GM12878 (cell line): ENCODE measurements around the gene LMO3. TPM values are rescaled to one million over a fixed set of nuclear protein-coding genes. Genes with fewer than 3 reads are reported as not detected.
A peak's percentile ranks its signal among the peaks of the same experiment; 100 is the strongest.

Experiments
- ATAC-seq: fragments of 200-7000 bp; cut with Tn5 transposase; 3 replicates; pipeline ENCODE4 v1.9.1; 2020; ENCODE audit warnings: mild to moderate bottlenecking, moderate library complexity
- BruUV-seq: library from RNA; stranded (reverse); fragments of 400-500 nt; replicated peaks from 2 replicates; lab custom pipeline; 2021; lab: Mats Ljungman, UMichigan
- CTCF ChIA-PET: fragments of 300-600 bp; sonication (Branson Sonifier 250); formaldehyde crosslinking; extraction: SDS; loops from one replicate; lab custom pipeline; 2021; ENCODE audit warnings: inconsistent platforms; lab: Yijun Ruan, JAX
- POLR2A ChIA-PET: fragments of 350-600 bp; formaldehyde crosslinking; extraction: SDS; loops from one replicate; lab custom pipeline; 2021; ENCODE audit warnings: inconsistent platforms; lab: Charles Lee
- RAD21 ChIA-PET: fragments of 300-600 bp; sonication (Branson Sonifier 250); formaldehyde crosslinking; loops from one replicate; lab custom pipeline; 2023; ENCODE audit warnings: antibody characterized with exemption; ENCODE audit not compliant: unreplicated experiment; lab: Charles Lee
- SMC1A ChIA-PET: fragments of 300-600 bp; sonication (Branson Sonifier 250); formaldehyde crosslinking; loops from one replicate; lab custom pipeline; 2023; ENCODE audit not compliant: unreplicated experiment, uncharacterized antibody; lab: Charles Lee
- DNase-seq: peaks from one replicate; pipeline ENCODE4 v3.0.0-alpha.2; 2011; ENCODE audit warnings: low read depth, low spot score
- FAIRE-seq: peaks from 3 replicates; lab custom pipeline; 2011; peaks lifted over from hg19 to GRCh38; lab: Jason Lieb, UNC
- H2AFZ ChIP-seq: 2 replicates; pipeline ENCODE4 v1.6.0; 2011; ENCODE audit warnings: low read depth, low read length, control low read depth; ENCODE audit not compliant: control insufficient read depth
- H3K27ac ChIP-seq: 2 replicates; pipeline ENCODE4 v1.5.1; 2011; ENCODE audit warnings: control low read depth; ENCODE audit not compliant: control insufficient read depth, insufficient read depth
- H3K27me3 ChIP-seq, 2 experiments: replicated peaks in 1 of 2; 2 replicates each; pipeline versions ENCODE4 v1.6.0 to v1.6.1; 2011; ENCODE audit warnings: low read length in 1 of 2; ENCODE audit not compliant: control insufficient read depth in 2 of 2, insufficient read depth in 2 of 2
- H3K36me3 ChIP-seq, 2 experiments: 2 replicates each; pipeline ENCODE4 v1.5.1; 2011; ENCODE audit warnings: low read length in 1 of 2; ENCODE audit not compliant: control insufficient read depth in 2 of 2, insufficient read depth in 2 of 2
- H3K4me1 ChIP-seq: 2 replicates; pipeline ENCODE4 v1.6.1; 2011; ENCODE audit warnings: mild to moderate bottlenecking, low read length, moderate library complexity, mixed read lengths; ENCODE audit not compliant: control insufficient read depth, insufficient read depth
- H3K4me2 ChIP-seq: 2 replicates; pipeline ENCODE4 v1.6.0; 2011; ENCODE audit warnings: control low read depth; ENCODE audit not compliant: control insufficient read depth, insufficient read depth
- H3K4me3 ChIP-seq: fragments of 200-600 bp; sonication (generic); 2 replicates; pipeline ENCODE4 v1.5.1; 2016
- H3K79me2 ChIP-seq: 2 replicates; pipeline ENCODE4 v1.6.0; 2011; ENCODE audit warnings: low read length; ENCODE audit not compliant: control insufficient read depth, insufficient read depth
- H3K9ac ChIP-seq: 2 replicates; pipeline ENCODE4 v1.8.0; 2011; ENCODE audit warnings: low read length, control low read depth, mixed read lengths; ENCODE audit not compliant: control insufficient read depth, insufficient read depth
- H3K9me3 ChIP-seq: replicated peaks from 3 replicates; pipeline ENCODE4 v1.5.1; 2011; ENCODE audit warnings: mild to moderate bottlenecking, low read length; ENCODE audit not compliant: control insufficient read depth, insufficient read depth
- H4K20me1 ChIP-seq: 2 replicates; pipeline ENCODE4 v1.6.0; 2011; ENCODE audit not compliant: control insufficient read depth, insufficient read depth
- BACH1 ChIP-seq: fragments of 450-650 bp; IDR thresholded peaks from 2 replicates; pipeline ENCODE4 v1.6.1; 2017; ENCODE audit warnings: mild to moderate bottlenecking, borderline replicate concordance
- BMI1 ChIP-seq: fragments of 450-650 bp; IDR thresholded peaks from 2 replicates; pipeline ENCODE4 v1.6.1; 2016; ENCODE audit warnings: mild to moderate bottlenecking, moderate library complexity, borderline replicate concordance
- CEBPB ChIP-seq, 2 experiments: fragments of 150-350 bp in 1 of 2; IDR thresholded peaks; 2 replicates each; pipeline ENCODE4 v1.6.1; 2012 to 2014; ENCODE audit warnings: low read depth in 2 of 2, low read length in 2 of 2, borderline replicate concordance in 1 of 2, inconsistent platforms in 1 of 2
- E2F8 ChIP-seq: fragments of 450-650 bp; IDR thresholded peaks from 2 replicates; pipeline ENCODE4 v1.6.1; 2018; ENCODE audit warnings: mild to moderate bottlenecking, low read depth, moderate library complexity; ENCODE audit not compliant: partially characterized antibody
- GATAD2B ChIP-seq: fragments of 450-650 bp; conservative IDR thresholded peaks from 2 replicates; pipeline ENCODE4 v1.6.1; 2017; ENCODE audit warnings: low read depth, mild to moderate bottlenecking, moderate library complexity
- MTA2 ChIP-seq: fragments of 450-650 bp; IDR thresholded peaks from 2 replicates; pipeline ENCODE4 v1.6.1; 2016; ENCODE audit warnings: low read depth, mild to moderate bottlenecking, moderate library complexity
- NRF1 ChIP-seq: conservative IDR thresholded peaks from 2 replicates; pipeline ENCODE4 v1.6.1; 2011; ENCODE audit warnings: mild to moderate bottlenecking, low read depth, low read length, improper control_type of control experiment
- SMARCA5 ChIP-seq: fragments of 450-650 bp; IDR thresholded peaks from 2 replicates; pipeline ENCODE4 v1.6.1; 2017; ENCODE audit warnings: mild to moderate bottlenecking
- ZBTB11 ChIP-seq: fragments of 450-650 bp; formaldehyde crosslinking; IDR thresholded peaks from 2 replicates; pipeline ENCODE4 v1.5.0; 2022; ENCODE audit warnings: mild to moderate bottlenecking, missing genetic modification characterization
- in situ Hi-C: fragments of 300-500 bp; cut with MboI; formaldehyde crosslinking; loops from 9 replicates; pipeline ENCODE4 v1.14.3; 2018; ENCODE audit warnings: mixed read lengths
- intact Hi-C: fragments of 100-400 bp; cut with micrococcal nuclease; formaldehyde crosslinking; loops from one replicate; pipeline ENCODE4 v1.14.2; 2022; ENCODE audit not compliant: unreplicated experiment
- polyA plus RNA-seq, 11 experiments: library from polyadenylated mRNA; depleted of rRNA in 4 of 11; unstranded in 6 of 11; stranded (reverse) in 5 of 11; fragments of >200 nt; fragmentation: Nextera tagmentation in 4 of 11; fragmentation: Illumina TruSeq in 1 of 11; extraction: Ambion mirVana in 4 of 11; extraction: Trizol in 1 of 11; gene quantifications; 1 replicate in 1 of 11; 2 replicates in 10 of 11; pipeline versions ENCODE4 v1.2.1 to v1.2.3, GENCODE V29; 2011 to 2016; ENCODE audit warnings: inconsistent platforms in 2 of 11, missing spikeins in 2 of 11, low read depth in 1 of 11
- total RNA-seq, 4 experiments: library from RNA; depleted of rRNA in 3 of 4; stranded (reverse); fragments of >200 nt in 3 of 4; fragmentation: Illumina TruSeq in 1 of 4; extraction: Trizol in 1 of 4; gene quantifications; 2 replicates each; pipeline versions ENCODE4 v1.2.1 to v1.2.3, GENCODE V29; 2013 to 2021

The LMO3 gene
- total and polyA plus RNA-seq, 10 of the 15 experiments (the other 5 are each of a cell fraction or from before 2014, with no cell fraction given), result 1.6 to 13.5 (median 1.9) TPM

GRCh38 chr12:16523951-16524331 lies 82.0 kb downstream of the LMO3 start:
- FAIRE-seq, result no peak
- ChIA-PET SMC1A (interaction anchor here (0.7 to 1.6 kb wide), 7 partner anchors 19 to 227 kb away, joined by 3 to 10 read pairs (median 4); no protein-coding TSS in a partner anchor), POLR2A (interaction anchor here (1.0 kb wide), 2 partner anchors 11 to 13 kb away, joined by 3 read pairs; no protein-coding TSS in a partner anchor), RAD21 (interaction anchor here (0.8 to 1.1 kb wide), 4 partner anchors 45 to 82 kb away, joined by 3 to 4 read pairs (median 4); partner anchors contain the start of gene LMO3), CTCF (interaction anchor here (1.3 kb wide), 1 partner anchor 15 kb away, joined by 3 read pairs; no protein-coding TSS in a partner anchor)
- TF ChIP-seq GATAD2B, result no peak
- TF ChIP-seq MTA2, result 0 out of 2 replicates have a peak, but pooled peaks have one; percentile 14
- peak; percentile 21 for TF ChIP-seq E2F8
- TF ChIP-seq BMI1, result no peak
- no peak for TF ChIP-seq CEBPB (IDR thresholded peaks at IDR 0.05; ENCODE audit: borderline replicate concordance in 1 of 2, low read depth in 2 of 2, low read length in 2 of 2)
- 0 out of 2 replicates have a peak, but pooled peaks have one; percentile 17 for TF ChIP-seq SMARCA5
- peak; percentile 79; the same call in 1 of the 2 replicates for TF ChIP-seq BACH1
- no peak for TF ChIP-seq NRF1
- no peak for TF ChIP-seq ZBTB11 (CRISPR knock-in tag)
- Histone ChIP-seq H3K4me3 (no peak overlapping the region), H3K4me2 (no peak overlapping the region), H3K36me3 (no peaks in the 10 kb centered on the region), H3K4me1 (no peaks in the 10 kb centered on the region), H4K20me1 (no peaks in the 10 kb centered on the region), H3K27me3 (no peaks in the 10 kb centered on the region), H3K9me3 (no peaks in the 10 kb centered on the region), H2AFZ (no peak overlapping the region), H3K9ac (no peak overlapping the region), H3K27ac (no peak overlapping the region), H3K79me2 (no peaks in the 10 kb centered on the region)
- no TSS peak for BruUV-seq
- DNase-seq, result no peak
- in situ Hi-C loops (no loop called here), intact Hi-C loops (no loop called here)
- ATAC-seq, result peak; percentile 61
